ENCODE results near the gene NRARP. TPM values are rescaled to one million over a fixed set of nuclear protein-coding genes. Genes with fewer than 3 reads are reported as not detected.
A peak's percentile ranks its signal among the peaks of the same experiment; 100 is the strongest.

Gene NRARP
- total RNA-seq, 1 donor from 2014 or later = 17.9 TPM

- Mint-ChIP-seq H3K27me3 (no peaks in the 10 kb centered on the region), H3K36me3 (no peaks in the 10 kb centered on the region), H3K4me1 (ENCODE audit: unreplicated experiment) (no peaks in the 10 kb centered on the region), H3K4me3 (no peak overlapping the region), H3K27ac (no peak overlapping the region), H3K9me3 (no peaks in the 10 kb centered on the region)
- peak; percentile 66 for TF ChIP-seq CTCF (conservative IDR thresholded peaks at IDR 0.05)
- peak; percentile 72 for DNase-seq (ENCODE audit: extremely low spot score, unreplicated experiment)
Observed at GRCh38 chr9:137319011-137319738, 17.1 kb upstream of the NRARP start.

DNA sequence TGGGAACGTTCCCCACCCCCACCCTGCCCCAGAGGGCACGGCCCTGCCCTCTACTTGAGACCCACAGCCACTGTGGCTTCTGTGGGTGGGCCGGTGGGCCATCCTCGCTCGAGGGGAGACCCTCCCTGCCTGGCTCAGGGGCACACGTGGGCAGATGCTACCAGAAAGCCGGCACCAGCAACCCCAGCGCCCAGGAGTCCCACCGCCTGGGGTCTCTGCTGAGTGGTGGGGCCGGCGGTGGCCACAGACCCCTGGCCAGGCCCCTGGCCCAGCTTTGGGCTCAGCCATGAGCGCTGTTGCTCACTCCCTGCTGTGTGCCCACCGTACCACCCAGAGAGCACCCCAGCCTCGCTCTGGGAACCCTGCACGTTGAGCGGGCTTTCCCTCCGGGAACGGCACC lies 16.5 kb upstream of the NRARP start:
- no peaks in the 10 kb centered on the region for H3K27me3 Mint-ChIP-seq
- H3K9me3 Mint-ChIP-seq = no peaks in the 10 kb centered on the region
- no peak overlapping the region for H3K27ac Mint-ChIP-seq
- no peak for DNase-seq (ENCODE audit: extremely low spot score, unreplicated experiment)
- no peaks in the 10 kb centered on the region for H3K36me3 Mint-ChIP-seq
- H3K4me3 Mint-ChIP-seq = no peak overlapping the region
- H3K4me1 Mint-ChIP-seq (ENCODE audit: unreplicated experiment) = no peaks in the 10 kb centered on the region
- TF ChIP-seq CTCF (conservative IDR thresholded peaks at IDR 0.05) = no peak

DNA sequence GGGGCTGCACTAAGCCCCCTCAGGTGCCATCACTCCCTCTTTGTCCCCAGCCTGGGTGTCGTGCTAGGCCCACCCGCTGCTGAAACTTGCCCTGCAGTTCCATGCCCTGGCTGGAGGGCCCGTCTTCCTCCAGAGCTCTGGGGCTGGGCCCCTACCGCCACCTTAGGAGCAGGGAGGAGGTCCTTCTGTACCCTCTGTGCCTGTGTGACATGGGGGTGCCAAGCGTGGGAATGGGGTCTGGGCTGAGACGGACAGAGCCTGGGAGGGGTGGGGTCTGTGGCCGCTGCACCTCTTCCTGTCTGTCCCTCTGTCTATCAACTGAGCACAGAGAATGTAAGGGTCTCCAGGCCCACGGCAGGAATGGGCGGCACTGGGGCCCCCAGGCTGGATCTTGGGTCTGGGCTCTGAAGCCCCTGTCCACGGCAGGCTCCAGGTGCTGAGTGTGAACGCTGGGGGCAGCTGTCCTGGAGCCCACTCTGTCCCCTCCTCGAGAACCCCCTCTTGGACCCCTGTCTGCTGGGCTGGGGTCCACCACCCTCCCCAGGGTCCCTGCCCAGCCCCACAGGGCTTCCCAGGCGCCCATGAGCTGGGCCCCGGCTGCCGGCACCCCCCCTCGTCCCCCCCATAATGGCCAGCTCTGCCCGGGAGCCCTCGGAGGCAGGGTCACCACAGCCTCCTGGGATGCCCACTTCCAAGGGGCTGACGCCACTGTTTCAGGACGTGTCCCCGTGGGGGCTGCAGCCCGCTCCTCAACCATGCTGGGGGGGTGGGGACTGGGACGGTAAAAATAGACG lies 15.8 kb upstream of the NRARP start:
- no peak for TF ChIP-seq CTCF (conservative IDR thresholded peaks at IDR 0.05)
- H3K36me3 Mint-ChIP-seq = no peaks in the 10 kb centered on the region
- no peak overlapping the region for H3K4me3 Mint-ChIP-seq
- no peaks in the 10 kb centered on the region for H3K27me3 Mint-ChIP-seq
- no peaks in the 10 kb centered on the region for H3K9me3 Mint-ChIP-seq
- no peak for DNase-seq (ENCODE audit: extremely low spot score, unreplicated experiment)
- H3K27ac Mint-ChIP-seq = no peak overlapping the region
- no peaks in the 10 kb centered on the region for H3K4me1 Mint-ChIP-seq (ENCODE audit: unreplicated experiment)

DNA sequence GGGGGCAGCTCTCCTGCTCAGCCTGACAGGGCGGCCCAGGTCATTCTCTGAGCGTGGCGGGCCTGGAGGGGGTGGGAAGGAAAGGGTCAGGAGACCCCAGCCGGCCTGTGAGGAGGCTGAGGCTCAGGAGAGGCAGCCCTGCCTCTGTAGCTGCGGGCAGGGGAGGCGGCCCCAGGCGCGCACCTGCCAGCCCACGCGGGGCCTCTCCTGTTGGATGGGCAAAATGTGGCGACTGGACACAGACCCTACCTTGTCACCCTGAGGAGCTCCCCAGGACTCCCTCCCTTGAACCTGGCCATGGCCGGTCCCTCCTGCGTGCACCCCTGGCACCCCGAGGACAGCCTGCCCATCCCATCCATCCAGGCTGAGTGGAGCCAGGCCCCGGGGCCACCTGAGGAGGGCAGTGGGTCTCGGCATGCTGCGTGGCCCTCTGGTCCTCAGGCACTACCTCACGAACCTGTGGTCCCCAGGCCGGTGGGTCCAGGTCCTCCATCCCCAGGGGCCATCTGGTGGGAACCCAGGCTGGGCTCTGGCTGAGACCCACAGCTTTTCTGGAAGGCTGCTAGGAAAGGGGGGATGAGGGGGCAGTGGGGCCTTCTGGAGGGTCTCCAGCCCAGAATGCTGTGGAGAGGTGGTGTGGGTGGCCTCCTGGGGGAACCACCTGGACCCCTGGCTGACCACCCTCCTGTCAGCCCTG lies 15.1 kb upstream of the NRARP start:
- no peak overlapping the region for H3K4me3 Mint-ChIP-seq
- no peak for TF ChIP-seq CTCF (conservative IDR thresholded peaks at IDR 0.05)
- no peak for DNase-seq (ENCODE audit: extremely low spot score, unreplicated experiment)
- no peak overlapping the region for H3K27ac Mint-ChIP-seq
- no peaks in the 10 kb centered on the region for H3K9me3 Mint-ChIP-seq
- no peaks in the 10 kb centered on the region for H3K36me3 Mint-ChIP-seq
- H3K27me3 Mint-ChIP-seq = no peaks in the 10 kb centered on the region
- no peaks in the 10 kb centered on the region for H3K4me1 Mint-ChIP-seq (ENCODE audit: unreplicated experiment)

DNA sequence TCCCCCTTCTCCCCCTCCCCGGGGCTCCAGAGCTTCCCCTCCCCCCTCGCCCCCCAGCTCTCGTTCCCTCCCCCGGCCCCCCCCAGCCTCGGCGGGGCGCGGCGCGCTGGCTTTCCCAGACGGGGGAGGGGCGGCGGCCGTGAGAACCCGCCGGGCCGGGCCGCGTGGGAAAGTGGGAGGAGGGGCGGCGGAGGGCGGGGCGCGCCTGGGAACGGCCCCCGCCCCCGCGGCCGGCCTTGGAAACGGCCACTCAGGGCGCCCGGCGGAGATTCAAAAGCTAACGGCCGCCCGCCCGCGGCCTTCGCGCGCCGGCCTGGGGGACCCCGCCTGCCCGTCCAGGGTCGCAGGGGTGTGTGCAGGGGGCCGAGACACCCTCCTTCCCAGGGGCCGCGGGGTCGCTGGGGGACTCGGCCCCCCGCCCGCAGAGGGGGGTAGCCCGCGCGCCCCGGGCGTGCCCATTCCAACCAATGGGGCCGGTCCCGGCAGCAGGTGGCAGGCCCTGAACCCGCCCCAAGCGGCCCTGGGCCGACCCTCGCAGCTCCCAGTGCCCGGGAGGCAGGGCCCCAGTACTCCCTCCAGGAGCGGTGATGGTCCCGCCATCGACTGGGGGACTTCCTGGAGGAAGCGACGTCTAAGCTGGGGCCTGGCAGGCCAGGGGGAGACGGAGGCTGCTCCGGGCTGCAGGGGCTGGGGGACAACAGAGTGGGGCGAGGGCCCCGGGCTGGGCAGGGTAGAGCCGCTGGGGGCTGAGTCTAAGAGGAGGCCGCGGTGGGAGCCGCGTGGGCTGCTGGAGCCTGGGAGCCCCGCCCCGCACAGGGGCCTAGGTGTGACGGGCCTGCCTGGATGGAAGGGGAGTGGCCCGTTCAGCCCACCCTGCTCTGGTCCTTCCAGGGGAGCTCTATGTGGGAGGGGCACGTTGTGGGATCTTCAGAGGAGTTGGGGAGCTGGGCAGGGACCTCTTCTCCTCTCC lies 14.2 kb upstream of the NRARP start:
- Mint-ChIP-seq H3K9me3 (no peaks in the 10 kb centered on the region), H3K4me1 (ENCODE audit: unreplicated experiment) (no peaks in the 10 kb centered on the region), H3K36me3 (no peaks in the 10 kb centered on the region), H3K27me3 (no peaks in the 10 kb centered on the region), H3K27ac (no peak overlapping the region), H3K4me3 (no peak overlapping the region)
- no peak for TF ChIP-seq CTCF (conservative IDR thresholded peaks at IDR 0.05)
- peak; percentile 75 for DNase-seq (ENCODE audit: extremely low spot score, unreplicated experiment)
